Cardiac ventricle fibroblast (primary cell): ENCODE data around the gene MEDAG. TPM values are rescaled to one million over a fixed set of nuclear protein-coding genes. Genes with fewer than 3 reads are reported as not detected.

ENCODE experiments used
- total RNA-seq: library from RNA; depleted of rRNA; stranded (reverse); fragments of >200 nt; gene quantifications from 2 replicates; pipeline ENCODE4 v1.2.3, GENCODE V29; 2015

The MEDAG gene
- 78.1 and 87.4 TPM in 2 replicates for total RNA-seq

DNA sequence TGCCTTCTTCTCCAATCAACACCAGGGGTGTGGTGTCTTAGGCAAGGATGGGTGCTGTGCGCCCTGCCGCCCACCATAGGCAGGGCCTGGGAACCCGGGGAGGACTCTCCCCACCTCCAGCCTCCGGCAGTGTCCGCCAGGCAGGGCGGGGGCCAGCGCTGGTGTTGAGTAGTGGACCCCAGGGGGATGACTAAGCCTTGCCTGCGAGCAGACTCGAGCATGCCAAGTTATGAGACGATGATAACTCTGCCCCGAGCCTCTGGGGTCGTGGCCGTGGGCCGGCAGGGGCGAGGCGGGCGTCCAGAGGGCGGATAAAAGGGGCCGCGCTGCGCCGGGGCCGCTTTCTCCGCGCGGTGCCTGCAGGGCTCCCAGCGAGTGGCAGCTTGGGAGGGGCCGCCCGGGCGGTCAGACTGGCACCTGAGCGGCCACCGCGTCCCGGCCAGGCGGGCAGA, at the start of gene MEDAG:
Gene MEDAG, plus strand, starts transcription at position 340 of the 452 bp plus-strand sequence. CDS start 245 bp downstream, outside the sequence.

DNA sequence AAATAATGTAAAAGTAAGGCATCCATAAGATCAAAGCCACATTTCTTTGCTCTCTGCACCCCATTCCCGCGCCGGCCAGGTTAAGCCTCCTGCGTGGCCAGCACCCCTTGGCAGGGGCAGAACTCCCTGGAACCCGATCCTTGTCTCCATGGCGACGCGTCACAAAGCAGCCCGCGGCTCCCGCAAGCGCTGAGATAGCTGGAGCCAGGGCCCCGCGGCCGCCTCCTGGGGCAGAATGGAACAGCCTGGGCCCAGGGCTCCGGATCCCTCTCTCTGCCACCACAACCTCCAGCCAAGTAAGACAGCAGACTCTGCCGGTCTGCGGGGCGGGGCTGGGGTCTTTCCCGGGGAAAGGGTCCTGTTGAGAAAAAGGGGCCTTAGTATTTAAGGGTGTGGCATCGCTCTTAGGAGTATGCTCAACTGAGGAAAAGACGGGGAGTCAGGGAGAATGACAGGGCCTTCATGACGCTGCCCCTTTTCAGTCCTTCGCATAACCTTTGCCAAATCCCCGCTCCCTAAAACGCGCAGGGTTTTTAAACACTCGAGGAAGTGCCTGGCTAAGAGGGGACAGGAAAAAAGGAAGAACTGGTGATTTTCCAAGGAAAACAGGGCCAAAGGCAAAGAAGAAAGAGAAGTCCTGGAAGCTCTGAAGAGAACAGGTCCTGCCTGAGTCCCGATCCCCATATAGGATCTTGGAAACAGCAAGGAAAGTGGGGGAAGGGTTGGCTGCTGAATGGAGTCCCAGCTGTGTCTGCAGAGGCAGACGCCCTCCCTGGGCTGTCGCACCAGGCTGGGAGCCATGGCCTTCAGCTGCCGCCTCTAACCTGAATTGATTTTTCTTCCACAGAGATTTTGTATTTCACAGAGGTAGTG, 26.6 kb downstream of the MEDAG start, which contains the start of gene TEX26:
Gene TEX26, plus strand, starts transcription at position 176 of the 873 bp plus-strand sequence. Its CDS starts 60 bp downstream, at position 236.

Other genes starting within 250 kb of the MEDAG start
- gene ALOX5AP, start 170.7 kb upstream of the MEDAG start, total RNA-seq: 0.25 and 1.1 TPM in 2 replicates
- not detected in 2 replicates for gene TEX26, start 26.4 kb downstream of the MEDAG start, total RNA-seq